Measurements from ENCODE around the gene SEPSECS.

- TF ChIP-seq CTCF (IDR thresholded peaks at IDR 0.05): no peak
- TF ChIP-seq POLR2A (IDR thresholded peaks at IDR 0.05): no peak
These were observed 68.1 kb downstream of the SEPSECS start for GRCh38 chr4:25092139-25092538.

All from lower leg skin (tissue), 3 donors.